BJ (cell line): ENCODE measurements around the gene NOL3. TPM values are rescaled to one million over a fixed set of nuclear protein-coding genes. Genes with fewer than 3 reads are reported as not detected.

Experiments used
- CTCF ChIA-PET: fragments of 350-600 bp; formaldehyde crosslinking; extraction: SDS; loops from one replicate; lab custom pipeline; 2021; ENCODE audit warnings: antibody characterized with exemption, inconsistent platforms; lab: Yijun Ruan, JAX
- POLR2A ChIA-PET: fragments of 300-600 bp; sonication (Branson Sonifier 250); formaldehyde crosslinking; extraction: SDS; loops from one replicate; lab custom pipeline; 2021; ENCODE audit warnings: antibody characterized with exemption; lab: Charles Lee
- DNase-seq: peaks from one replicate; pipeline ENCODE4 v3.0.0-alpha.2; 2011; ENCODE audit warnings: low read depth
- H3K27me3 ChIP-seq: 2 replicates; pipeline ENCODE4 v1.6.0; 2011; ENCODE audit warnings: low read length; ENCODE audit not compliant: control insufficient read depth, insufficient read depth
- H3K36me3 ChIP-seq: 2 replicates; pipeline ENCODE4 v1.5.1; 2011; ENCODE audit warnings: low read length; ENCODE audit not compliant: control insufficient read depth, insufficient read depth
- H3K4me3 ChIP-seq: 2 replicates; pipeline ENCODE4 v1.5.1; 2011; ENCODE audit warnings: low read depth, mild to moderate bottlenecking, control low read depth, low read length
- polyA plus RNA-seq: library from polyadenylated mRNA; depleted of rRNA; stranded (reverse); fragments of >200 nt; gene quantifications from 2 replicates; pipeline ENCODE4 v1.2.3, GENCODE V29; 2011
- TF ChIP-seq, protein P1 (sequence below): IDR thresholded peaks from 2 replicates; pipeline ENCODE4 v1.5.1; 2011; ENCODE audit warnings: low read depth, mild to moderate bottlenecking, control low read depth, inconsistent platforms, low read length, moderate library complexity; ENCODE audit not compliant: insufficient read depth

Gene NOL3
- polyA plus RNA-seq, 1 experiment: 14.7 TPM

DNA sequence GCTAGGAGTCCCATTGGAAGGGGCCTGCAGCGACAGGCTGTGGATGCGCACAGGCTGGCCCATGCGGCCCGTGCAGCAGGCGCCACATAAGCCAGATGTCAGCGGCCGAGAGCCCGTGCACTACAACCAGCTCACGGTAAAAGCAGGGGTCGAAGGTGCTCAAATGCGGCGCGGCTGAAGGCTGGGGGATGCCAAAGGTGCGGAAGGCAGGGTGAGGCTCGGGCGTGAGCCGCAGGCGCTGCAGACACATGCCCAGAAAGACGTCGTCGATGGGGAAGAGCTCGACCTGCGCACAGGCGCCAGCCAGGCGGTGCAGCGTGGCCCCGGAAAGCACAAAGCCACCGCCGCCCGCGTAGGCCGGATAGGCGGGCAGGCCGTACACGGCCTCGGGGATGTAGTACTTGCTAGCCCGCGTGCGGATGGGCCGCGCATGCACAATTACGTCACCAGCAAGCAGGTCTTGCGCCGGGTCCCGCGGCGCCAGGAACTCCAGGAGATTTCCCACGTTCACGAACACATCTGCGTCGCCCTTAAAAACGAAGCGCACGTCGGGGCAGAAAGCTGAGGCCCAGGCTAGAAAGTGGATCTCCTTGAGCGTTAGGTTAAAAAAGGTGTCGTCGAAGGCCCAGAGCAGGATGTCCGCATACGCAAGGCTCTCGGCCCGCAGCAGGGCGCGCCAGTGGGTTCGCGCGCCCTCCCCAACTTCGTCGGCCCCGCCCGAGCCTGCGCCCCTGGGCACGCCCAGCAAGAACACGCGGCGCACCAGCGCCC is 20.9 kb upstream of the NOL3 start:
- H3K27me3 ChIP-seq: no peaks in the 10 kb centered on the region
- CTCF ChIA-PET: interaction anchor here (0.5 to 2.6 kb wide), 5 partner anchors 10 to 298 kb away, joined by 3 to 12 read pairs (median 4); no protein-coding TSS in a partner anchor
- H3K36me3 ChIP-seq: peaks cover 21% of the 10 kb centered on the region
- POLR2A ChIA-PET: no interaction called here
- no peak for DNase-seq
- TF ChIP-seq, protein P1, sequence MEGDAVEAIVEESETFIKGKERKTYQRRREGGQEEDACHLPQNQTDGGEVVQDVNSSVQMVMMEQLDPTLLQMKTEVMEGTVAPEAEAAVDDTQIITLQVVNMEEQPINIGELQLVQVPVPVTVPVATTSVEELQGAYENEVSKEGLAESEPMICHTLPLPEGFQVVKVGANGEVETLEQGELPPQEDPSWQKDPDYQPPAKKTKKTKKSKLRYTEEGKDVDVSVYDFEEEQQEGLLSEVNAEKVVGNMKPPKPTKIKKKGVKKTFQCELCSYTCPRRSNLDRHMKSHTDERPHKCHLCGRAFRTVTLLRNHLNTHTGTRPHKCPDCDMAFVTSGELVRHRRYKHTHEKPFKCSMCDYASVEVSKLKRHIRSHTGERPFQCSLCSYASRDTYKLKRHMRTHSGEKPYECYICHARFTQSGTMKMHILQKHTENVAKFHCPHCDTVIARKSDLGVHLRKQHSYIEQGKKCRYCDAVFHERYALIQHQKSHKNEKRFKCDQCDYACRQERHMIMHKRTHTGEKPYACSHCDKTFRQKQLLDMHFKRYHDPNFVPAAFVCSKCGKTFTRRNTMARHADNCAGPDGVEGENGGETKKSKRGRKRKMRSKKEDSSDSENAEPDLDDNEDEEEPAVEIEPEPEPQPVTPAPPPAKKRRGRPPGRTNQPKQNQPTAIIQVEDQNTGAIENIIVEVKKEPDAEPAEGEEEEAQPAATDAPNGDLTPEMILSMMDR: no peak
- H3K4me3 ChIP-seq: peak overlapping the region; percentile 83

DNA sequence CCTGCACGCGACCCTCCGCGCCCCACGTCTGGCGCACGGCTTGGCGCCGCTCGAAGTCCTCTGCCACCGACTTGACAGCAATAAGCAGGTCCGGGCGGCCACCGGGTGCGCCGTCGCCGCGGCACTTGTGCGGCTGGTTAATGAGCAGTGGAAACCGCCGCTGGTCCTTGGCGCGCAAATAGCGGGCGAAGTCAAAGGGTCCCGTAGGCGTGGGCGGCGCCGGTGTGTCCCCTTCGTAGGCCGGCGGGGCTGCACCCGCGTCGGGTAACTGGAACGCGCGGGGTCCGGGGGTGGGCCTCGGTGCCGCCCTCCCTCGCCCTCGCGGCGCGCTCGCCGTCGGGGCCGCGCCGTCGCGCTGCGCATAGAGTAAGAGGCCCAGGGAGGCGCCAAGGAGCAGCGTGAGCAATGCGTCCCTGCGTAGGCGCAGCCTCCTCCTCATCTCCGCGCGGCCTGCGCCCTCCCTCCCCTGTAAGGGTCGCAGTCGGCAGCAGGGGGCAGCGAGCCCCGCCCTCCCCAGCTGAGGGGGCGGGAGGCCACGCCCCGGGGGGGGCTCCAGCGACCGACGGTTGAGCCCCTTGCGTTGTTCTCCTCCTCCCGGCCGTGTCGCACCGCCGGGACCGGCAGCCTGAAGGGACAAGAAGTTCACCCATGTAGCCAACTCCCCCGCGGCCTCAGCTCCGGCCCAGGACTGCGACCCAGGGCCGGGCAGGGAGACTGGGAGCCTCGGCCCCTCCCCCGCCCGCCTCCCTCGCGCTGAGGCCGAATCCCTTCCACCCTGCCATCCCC is 20.1 kb upstream of the NOL3 start:
- Histone ChIP-seq H3K4me3 (peak overlapping the region; percentile 83), H3K27me3 (no peaks in the 10 kb centered on the region), H3K36me3 (peaks cover 17% of the 10 kb centered on the region)
- TF ChIP-seq, protein P1: 0 out of 2 replicates have a peak, but pooled peaks have one; percentile 17
- no peak for DNase-seq
- ChIA-PET CTCF (interaction anchor here (0.5 to 2.7 kb wide), 13 partner anchors 11 to 806 kb away, joined by 3 to 16 read pairs (median 4); partner anchors contain the start of gene CES3), POLR2A (no interaction called here)

DNA sequence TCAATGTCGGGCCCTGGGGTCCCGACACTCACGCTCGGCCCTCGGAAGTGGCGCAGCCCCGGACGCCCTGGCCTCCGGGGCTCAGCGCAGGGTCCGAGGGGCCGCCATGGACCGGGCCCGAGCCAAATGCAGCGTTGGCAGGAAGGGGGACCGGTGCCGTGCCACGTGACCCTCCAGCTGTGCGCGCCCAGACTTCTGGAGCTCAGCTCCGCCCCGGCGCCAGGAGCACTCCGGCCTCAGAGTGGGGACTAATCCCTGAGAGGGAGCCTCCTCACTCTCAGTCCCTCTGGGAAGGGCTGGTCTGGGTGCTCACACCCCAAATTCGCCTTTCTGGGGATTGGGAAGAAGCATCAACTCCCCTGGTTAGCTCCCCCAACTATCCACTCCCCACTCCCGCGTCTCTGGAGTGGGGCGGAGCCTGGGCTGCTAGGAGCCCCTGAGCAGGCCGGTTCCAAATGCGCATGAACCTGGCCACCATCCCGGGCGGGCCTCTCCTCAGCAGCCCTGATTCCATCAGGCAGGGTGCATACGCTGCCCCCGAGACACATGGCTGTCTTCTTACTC is 19.4 kb upstream of the NOL3 start, which contains the start of gene B3GNT9:
B3GNT9 (minus strand) TSS at position 166 of the 564 bp plus-strand sequence. CDS start 513 bp downstream, outside the sequence.
- TF ChIP-seq, protein P1: no peak
- POLR2A ChIA-PET: no interaction called here
- Histone ChIP-seq H3K4me3 (peak within 1 kb of the TSS; percentile 83), H3K27me3 (no peaks in the 10 kb centered on the region), H3K36me3 (peaks cover 16% of the 10 kb centered on the region)
- DNase-seq: no peak
- CTCF ChIA-PET: interaction anchor here (0.5 to 2.7 kb wide), 13 partner anchors 9 to 805 kb away, joined by 3 to 16 read pairs (median 4); partner anchors contain the start of genes CES3, FBXL8, NOL3 and TRADD

DNA sequence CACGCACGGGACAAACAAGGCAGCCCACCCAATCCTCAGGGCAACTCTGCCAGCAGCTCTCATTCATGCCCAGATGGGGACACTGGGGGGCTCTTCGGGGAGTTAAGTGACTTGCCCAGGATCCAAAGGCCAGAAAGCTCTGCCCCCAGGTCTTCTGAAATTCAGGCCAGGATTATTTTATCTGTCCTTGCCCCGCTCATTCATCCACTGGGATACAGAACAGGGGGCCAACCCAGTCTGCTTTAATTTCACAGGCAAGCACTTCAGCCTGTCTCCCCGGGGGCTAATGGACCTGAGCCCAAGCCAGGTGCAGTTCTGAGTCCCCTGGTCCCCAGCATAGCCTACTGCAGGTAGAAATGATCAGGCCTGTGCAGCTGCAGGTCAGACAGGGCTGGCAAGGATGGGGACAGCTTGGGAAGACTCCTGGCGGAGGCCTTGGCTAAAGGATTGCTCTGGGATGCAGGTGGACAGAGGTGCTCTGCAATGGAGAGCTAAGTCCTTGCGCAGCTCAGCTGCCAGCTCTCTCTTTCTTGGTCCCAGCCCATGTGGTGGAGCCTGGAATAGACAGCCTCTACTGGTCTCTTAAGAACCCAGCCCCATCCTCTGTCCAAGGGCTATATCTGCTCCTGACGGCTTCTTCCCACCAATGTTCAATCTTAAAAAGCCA is 18.8 kb upstream of the NOL3 start:
- DNase-seq: no peak
- CTCF ChIA-PET: interaction anchor here (0.8 to 2.7 kb wide), 12 partner anchors 9 to 257 kb away, joined by 3 to 16 read pairs (median 4); partner anchors contain the start of genes CES3, FBXL8, NOL3 and TRADD
- H3K36me3 ChIP-seq: peaks cover 13% of the 10 kb centered on the region
- no peaks in the 10 kb centered on the region for H3K27me3 ChIP-seq
- TF ChIP-seq, protein P1: no peak
- POLR2A ChIA-PET: no interaction called here
- H3K4me3 ChIP-seq: peak overlapping the region; percentile 83; the same call in 1 of the 2 replicates
